NK-92 (cell line): ENCODE data around the gene KLHDC3.
"Not testable (repeated sequence)": the region's sequence is repeated elsewhere in the genome, so short reads cannot be mapped to it uniquely, and the experiment has no call there.

Source experiments
- DNase-seq: peaks from one replicate; lab custom pipeline; 2025; ENCODE audit not compliant: unreplicated experiment; lab: John Stamatoyannopoulos, UW

KLHDC3 gene

GRCh38 chr6:43021270-43022047 lies 7.4 kb downstream of the KLHDC3 start, which contains the start of gene RRP36:
TSS of gene RRP36 (plus strand) at chr6:43021623. CDS start at chr6:43021655, 32 bp downstream.
- DNase-seq = no peak

- no peak for DNase-seq
Measured at GRCh38 chr6:43024436-43024835, 10.4 kb downstream of the KLHDC3 start.

- no peak for DNase-seq
Measured at GRCh38 chr6:43026365-43026764, 12.3 kb downstream of the KLHDC3 start.

- DNase-seq = no peak
Measured at GRCh38 chr6:43029120-43029519, 15.1 kb downstream of the KLHDC3 start.

GRCh38 chr6:43032326-43032725 lies 18.3 kb downstream of the KLHDC3 start:
- DNase-seq = no peak

GRCh38 chr6:43033496-43034189 lies 19.6 kb downstream of the KLHDC3 start:
- DNase-seq = no peak

GRCh38 chr6:43034190-43034525 lies 20.1 kb downstream of the KLHDC3 start:
- DNase-seq = no peak

- no peak for DNase-seq
Measured at GRCh38 chr6:43035495-43036194, 21.6 kb downstream of the KLHDC3 start.

GRCh38 chr6:43036712-43037111 lies 22.7 kb downstream of the KLHDC3 start:
- DNase-seq = no peak

GRCh38 chr6:43037197-43037596 lies 23.1 kb downstream of the KLHDC3 start:
- no peak for DNase-seq

- DNase-seq = no peak
Measured at GRCh38 chr6:43037706-43038105, 23.7 kb downstream of the KLHDC3 start.

- DNase-seq = no peak
Measured at GRCh38 chr6:43038727-43039126, 24.7 kb downstream of the KLHDC3 start.

- no peak for DNase-seq
Measured at GRCh38 chr6:43040542-43041257, 26.7 kb downstream of the KLHDC3 start.

GRCh38 chr6:43041475-43041874 lies 27.4 kb downstream of the KLHDC3 start:
- not testable (repeated sequence) for DNase-seq

GRCh38 chr6:43043310-43043709 lies 29.3 kb downstream of the KLHDC3 start:
- no peak for DNase-seq

GRCh38 chr6:43045371-43045930 lies 31.4 kb downstream of the KLHDC3 start:
- DNase-seq = no peak

GRCh38 chr6:43047998-43048397 lies 33.9 kb downstream of the KLHDC3 start:
- DNase-seq = no peak

GRCh38 chr6:43050981-43051380 lies 36.9 kb downstream of the KLHDC3 start:
- no peak for DNase-seq

- no peak for DNase-seq
Measured at GRCh38 chr6:43052225-43052841, 38.3 kb downstream of the KLHDC3 start.

GRCh38 chr6:43052842-43053544 lies 38.9 kb downstream of the KLHDC3 start:
- DNase-seq = no peak
